CD4-positive, alpha-beta T cell (primary cell): ENCODE data around the gene SOD3. TPM values are rescaled to one million over a fixed set of nuclear protein-coding genes. Genes with fewer than 3 reads are reported as not detected.

ENCODE experiments used
- ATAC-seq: fragments of 200-7000 bp; cut with Tn5 transposase; one replicate; pipeline ENCODE4 v1.10.0; 2022; ENCODE audit warnings: mild to moderate bottlenecking; ENCODE audit not compliant: poor library complexity
- CTCF ChIA-PET: fragments of 350-600 bp; sonication (Branson Sonifier 250); formaldehyde crosslinking; loops from one replicate; lab custom pipeline; 2021; ENCODE audit warnings: antibody characterized with exemption, inconsistent platforms; lab: Charles Lee
- POLR2A ChIA-PET: fragments of 350-600 bp; sonication (Branson Sonifier 250); formaldehyde crosslinking; loops from one replicate; lab custom pipeline; 2021; ENCODE audit warnings: antibody characterized with exemption, inconsistent platforms; lab: Charles Lee
- DNase-seq, 14 experiments: peaks; one replicate each; pipeline ENCODE4 v3.0.0-alpha.2; 2013 to 2020; ENCODE audit warnings: mixed read lengths in 2 of 14
- H3K27ac ChIP-seq, 2 donors: one replicate each; pipeline versions ENCODE4 v1.5.1 to v1.7.0; 2013; ENCODE audit warnings: low read length in 2 of 2, low read depth in 1 of 2, mild to moderate bottlenecking in 1 of 2
- H3K27me3 ChIP-seq, 2 experiments: 1 replicate in 1 of 2; 2 replicates in 1 of 2; pipeline versions ENCODE4 v1.6.1 to v1.7.0; 2013; ENCODE audit warnings: low read length in 2 of 2, control low read depth in 1 of 2, mild to moderate bottlenecking in 1 of 2, moderate library complexity in 1 of 2; ENCODE audit not compliant: insufficient read depth in 2 of 2, control insufficient read depth in 1 of 2
- H3K36me3 ChIP-seq: one replicate; pipeline ENCODE4 v1.6.1; 2013; ENCODE audit warnings: low read length, control low read depth; ENCODE audit not compliant: insufficient read depth
- H3K4me1 ChIP-seq: one replicate; pipeline ENCODE4 v1.6.1; 2013; ENCODE audit warnings: low read length, control low read depth; ENCODE audit not compliant: insufficient read depth
- H3K4me3 ChIP-seq: one replicate; pipeline ENCODE4 v1.5.1; 2013; ENCODE audit warnings: mild to moderate bottlenecking, low read length, moderate library complexity
- H3K9me3 ChIP-seq, 2 experiments: 1 replicate in 1 of 2; 2 replicates in 1 of 2; pipeline versions ENCODE4 v1.6.1 to v1.7.0; 2013; ENCODE audit warnings: low read length in 2 of 2, mild to moderate bottlenecking in 2 of 2, control low read depth in 1 of 2, moderate library complexity in 1 of 2; ENCODE audit not compliant: control insufficient read depth in 1 of 2, insufficient read depth in 1 of 2
- H3K27ac Mint-ChIP-seq: one replicate; pipeline ENCODE4 v1.8.0; 2020; ENCODE audit warnings: mixed read lengths
- H3K27me3 Mint-ChIP-seq: one replicate; pipeline ENCODE4 v1.8.0; 2021; ENCODE audit warnings: mixed read lengths
- H3K36me3 Mint-ChIP-seq: one replicate; pipeline ENCODE4 v1.8.0; 2021; ENCODE audit warnings: low read depth, mixed read lengths
- H3K4me1 Mint-ChIP-seq: one replicate; pipeline ENCODE4 v1.8.0; 2021; ENCODE audit warnings: low read depth, mixed read lengths
- H3K4me3 Mint-ChIP-seq: one replicate; pipeline ENCODE4 v1.8.0; 2020; ENCODE audit warnings: mild to moderate bottlenecking, mixed read lengths
- H3K9me3 Mint-ChIP-seq: one replicate; pipeline ENCODE4 v1.8.0; 2020; ENCODE audit warnings: mixed read lengths
- intact Hi-C, 2 experiments: fragments of 100-400 bp; cut with DNase I in 1 of 2; cut with micrococcal nuclease in 1 of 2; formaldehyde crosslinking; loops; one replicate each; pipeline versions ENCODE4 v1.15.1 to v1.9.0; 2023 to 2025; cut with DNase I, micrococcal nuclease
- total RNA-seq, 174 experiments: library from RNA in 2 of 174; stranded (reverse) in 2 of 174; gene quantifications; one replicate each; pipeline ENCODE4 v1.2.3 and lab custom pipeline; 2021 to 2026
- TF ChIP-seq, protein P1 (sequence below): fragments of 200-600 bp; IDR thresholded peaks from one replicate; pipeline ENCODE4 v1.8.0; 2022; ENCODE audit warnings: antibody characterized with exemption, mild to moderate bottlenecking

SOD3 gene
- total RNA-seq, 2 experiments from 2014 or later: not detected

DNA sequence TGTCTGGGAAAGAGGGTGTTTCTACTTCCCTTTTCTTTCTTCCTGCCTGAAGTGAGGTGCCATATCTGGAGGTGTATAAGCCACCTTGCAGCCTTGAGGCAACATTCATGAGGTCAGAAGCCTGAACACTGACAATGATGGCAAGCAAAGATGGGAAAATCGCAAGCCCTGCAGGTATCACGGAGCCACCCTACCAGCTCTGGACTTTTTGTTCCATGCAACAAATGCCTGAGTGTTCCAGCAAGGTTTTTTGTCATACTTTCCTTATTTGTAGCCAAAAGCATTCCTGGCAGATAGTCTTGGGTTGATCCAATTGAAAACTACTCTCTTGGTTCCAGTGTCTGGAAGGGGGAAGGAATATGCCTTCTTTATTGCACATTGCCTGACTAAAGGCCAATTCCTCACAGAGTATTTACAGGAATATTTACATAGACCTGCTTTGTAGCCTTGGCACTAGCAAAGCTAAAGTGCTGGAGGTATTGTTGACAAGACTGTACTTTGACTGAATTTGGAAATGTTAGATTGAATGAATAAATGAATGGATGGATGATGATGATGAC, 14.4 kb upstream of the SOD3 start:
- no peaks in the 10 kb centered on the region for H3K4me1 Mint-ChIP-seq
- no peaks in the 10 kb centered on the region for H3K9me3 ChIP-seq
- no peaks in the 10 kb centered on the region for H3K27me3 ChIP-seq
- H3K36me3 Mint-ChIP-seq: no peaks in the 10 kb centered on the region
- H3K36me3 ChIP-seq: no peaks in the 10 kb centered on the region
- no peak overlapping the region for H3K27ac Mint-ChIP-seq
- H3K9me3 Mint-ChIP-seq: no peaks in the 10 kb centered on the region
- DNase-seq: no peak
- no peak overlapping the region for H3K4me3 ChIP-seq
- no peak overlapping the region for H3K4me3 Mint-ChIP-seq
- no peak for ATAC-seq
- ChIA-PET CTCF (no interaction called here), POLR2A (no interaction called here)
- no peaks in the 10 kb centered on the region for H3K4me1 ChIP-seq
- H3K27me3 Mint-ChIP-seq: peaks cover 6% of the 10 kb centered on the region
- TF ChIP-seq, protein P1, sequence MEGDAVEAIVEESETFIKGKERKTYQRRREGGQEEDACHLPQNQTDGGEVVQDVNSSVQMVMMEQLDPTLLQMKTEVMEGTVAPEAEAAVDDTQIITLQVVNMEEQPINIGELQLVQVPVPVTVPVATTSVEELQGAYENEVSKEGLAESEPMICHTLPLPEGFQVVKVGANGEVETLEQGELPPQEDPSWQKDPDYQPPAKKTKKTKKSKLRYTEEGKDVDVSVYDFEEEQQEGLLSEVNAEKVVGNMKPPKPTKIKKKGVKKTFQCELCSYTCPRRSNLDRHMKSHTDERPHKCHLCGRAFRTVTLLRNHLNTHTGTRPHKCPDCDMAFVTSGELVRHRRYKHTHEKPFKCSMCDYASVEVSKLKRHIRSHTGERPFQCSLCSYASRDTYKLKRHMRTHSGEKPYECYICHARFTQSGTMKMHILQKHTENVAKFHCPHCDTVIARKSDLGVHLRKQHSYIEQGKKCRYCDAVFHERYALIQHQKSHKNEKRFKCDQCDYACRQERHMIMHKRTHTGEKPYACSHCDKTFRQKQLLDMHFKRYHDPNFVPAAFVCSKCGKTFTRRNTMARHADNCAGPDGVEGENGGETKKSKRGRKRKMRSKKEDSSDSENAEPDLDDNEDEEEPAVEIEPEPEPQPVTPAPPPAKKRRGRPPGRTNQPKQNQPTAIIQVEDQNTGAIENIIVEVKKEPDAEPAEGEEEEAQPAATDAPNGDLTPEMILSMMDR: no peak
- H3K27ac ChIP-seq: no peak overlapping the region
- intact Hi-C loops: no loop called here

DNA sequence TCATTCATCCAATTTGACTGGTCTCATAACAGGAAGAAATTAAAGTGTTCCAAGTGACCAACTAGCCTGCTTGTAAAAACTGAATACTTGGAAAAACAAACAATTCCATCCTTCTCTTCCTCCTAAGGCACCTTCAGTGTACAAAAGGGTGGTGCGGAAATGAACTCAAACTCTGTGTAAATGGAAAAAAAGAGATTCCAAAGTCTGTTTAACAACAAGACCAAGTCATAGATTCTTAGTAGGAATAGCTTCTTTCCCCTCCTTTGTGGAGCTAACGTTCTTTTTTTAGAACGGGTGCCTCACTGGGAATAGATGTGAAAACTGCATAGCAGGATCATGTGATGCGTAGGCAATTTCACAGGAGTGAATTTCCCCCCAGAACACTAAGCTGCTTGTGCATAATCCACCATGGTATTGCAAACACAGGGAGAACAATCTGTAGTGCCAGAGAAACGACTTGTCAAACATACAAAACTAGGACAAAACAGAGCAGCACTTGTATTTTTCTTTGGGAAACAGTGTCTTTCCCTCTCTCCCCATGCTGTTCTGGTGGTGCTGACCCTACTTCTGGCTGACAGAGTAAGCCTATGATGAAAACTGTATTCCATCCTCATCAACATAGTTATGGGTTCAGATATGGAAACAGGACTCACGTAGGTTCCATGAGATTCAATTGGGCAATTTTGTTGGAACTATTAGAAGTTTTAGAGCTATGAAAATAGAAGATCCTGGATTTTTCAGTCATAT, 13.2 kb upstream of the SOD3 start:
- H3K36me3 Mint-ChIP-seq: no peaks in the 10 kb centered on the region
- no peaks in the 10 kb centered on the region for H3K9me3 Mint-ChIP-seq
- H3K4me3 ChIP-seq: no peak overlapping the region
- no peak for ATAC-seq
- POLR2A ChIA-PET: no interaction called here
- no peaks in the 10 kb centered on the region for H3K27me3 ChIP-seq
- H3K4me3 Mint-ChIP-seq: no peak overlapping the region
- H3K27ac ChIP-seq: no peak overlapping the region
- TF ChIP-seq, protein P1: no peak
- no peaks in the 10 kb centered on the region for H3K4me1 Mint-ChIP-seq
- CTCF ChIA-PET: no interaction called here
- H3K27me3 Mint-ChIP-seq: peaks cover 6% of the 10 kb centered on the region
- no peaks in the 10 kb centered on the region for H3K4me1 ChIP-seq
- H3K36me3 ChIP-seq: no peaks in the 10 kb centered on the region
- H3K9me3 ChIP-seq: no peaks in the 10 kb centered on the region
- intact Hi-C loops: no loop called here
- H3K27ac Mint-ChIP-seq: no peak overlapping the region
- DNase-seq: no peak

DNA sequence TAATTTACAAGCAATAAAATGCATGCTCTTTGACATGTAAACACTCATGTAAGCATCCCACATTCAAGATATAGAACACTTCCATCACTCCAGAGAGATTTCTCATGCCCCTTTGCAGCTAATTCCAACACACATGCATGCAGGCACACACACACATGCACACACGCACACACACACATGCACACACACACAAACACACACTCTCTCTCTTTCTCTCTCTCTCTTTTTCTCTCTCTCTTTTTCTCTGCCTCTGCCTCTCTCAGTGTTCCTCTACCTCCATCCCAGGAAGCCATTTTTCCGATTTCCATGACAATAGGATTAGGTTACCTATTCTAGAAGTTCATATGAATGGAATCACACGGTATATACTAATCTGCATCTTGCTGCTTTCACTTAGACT, 11.9 kb upstream of the SOD3 start:
- POLR2A ChIA-PET: no interaction called here
- Histone ChIP-seq H3K36me3 (no peaks in the 10 kb centered on the region), H3K27me3 (no peaks in the 10 kb centered on the region), H3K4me1 (no peaks in the 10 kb centered on the region), H3K9me3 (no peaks in the 10 kb centered on the region), H3K27ac (no peak overlapping the region), H3K4me3 (no peak overlapping the region)
- Mint-ChIP-seq H3K27me3 (peaks cover 6% of the 10 kb centered on the region), H3K4me1 (no peaks in the 10 kb centered on the region), H3K9me3 (no peaks in the 10 kb centered on the region), H3K4me3 (no peak overlapping the region), H3K27ac (no peak overlapping the region), H3K36me3 (no peaks in the 10 kb centered on the region)
- intact Hi-C loops: no loop called here
- TF ChIP-seq, protein P1: no peak
- DNase-seq (no peak), ATAC-seq (no peak)
- CTCF ChIA-PET: no interaction called here
